Activated naive CD4-positive, alpha-beta T cell treated with anti-CD3 and anti-CD28 coated beads, Interleukin-2, amount 50 U/mL, for 24 hours (primary cell): ENCODE results near the gene MT1F.

Experiments used
- H3K27ac Mint-ChIP-seq: one replicate; pipeline ENCODE4 v1.8.0; 2021; ENCODE audit warnings: mild to moderate bottlenecking, mixed read lengths
- H3K27me3 Mint-ChIP-seq: one replicate; pipeline ENCODE4 v1.8.0; 2021; ENCODE audit warnings: mixed read lengths
- H3K36me3 Mint-ChIP-seq: one replicate; pipeline ENCODE4 v1.8.0; 2021; ENCODE audit warnings: mixed read lengths
- H3K4me1 Mint-ChIP-seq: one replicate; pipeline ENCODE4 v1.8.0; 2021; ENCODE audit warnings: mixed read lengths
- H3K4me3 Mint-ChIP-seq: one replicate; pipeline ENCODE4 v1.8.0; 2021; ENCODE audit warnings: mild to moderate bottlenecking, mixed read lengths
- H3K9me3 Mint-ChIP-seq: one replicate; pipeline ENCODE4 v1.8.0; 2021; ENCODE audit warnings: mixed read lengths

Gene MT1F

DNA sequence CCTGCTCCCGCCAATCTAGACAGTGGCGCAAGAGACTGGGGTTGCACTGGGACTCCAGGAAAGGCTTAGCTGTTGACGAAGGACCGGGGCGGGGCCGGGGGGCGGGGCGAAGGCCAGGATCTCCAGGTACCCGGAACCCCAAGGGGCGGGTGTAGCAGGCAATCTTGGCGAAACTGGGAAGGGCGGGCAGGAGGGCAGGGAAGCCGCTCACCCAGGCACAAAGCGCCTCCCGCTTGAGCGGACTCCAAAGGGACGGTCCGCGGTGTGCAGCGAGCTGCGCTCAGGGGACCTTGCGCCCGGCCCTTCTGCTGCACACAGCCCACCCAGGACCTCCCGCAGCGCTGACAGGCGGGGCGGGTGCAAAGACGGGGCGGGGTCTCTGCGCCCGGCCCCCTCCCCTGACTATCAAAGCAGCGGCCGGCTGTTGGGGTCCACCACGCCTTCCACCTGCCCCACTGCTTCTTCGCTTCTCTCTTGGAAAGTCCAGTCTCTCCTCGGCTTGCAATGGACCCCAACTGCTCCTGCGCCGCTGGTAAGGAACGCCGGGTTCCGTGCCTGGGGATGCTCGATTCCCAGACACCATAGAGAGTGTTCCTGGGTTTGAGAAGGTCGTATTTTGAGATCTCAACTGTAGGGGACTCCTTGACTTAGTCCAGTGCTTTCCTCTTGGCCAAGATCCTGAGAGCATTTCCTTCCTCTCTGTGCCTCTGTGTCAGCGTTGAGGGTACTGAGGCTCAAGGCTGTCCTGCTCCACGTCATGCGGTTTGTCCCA, at the start of gene MT1F:
Gene MT1F, plus strand, starts transcription at position 405 of the 772 bp plus-strand sequence. Its CDS starts 100 bp downstream, at position 505.
- peaks cover 36% of the 10 kb centered on the region for H3K4me1 Mint-ChIP-seq
- H3K36me3 Mint-ChIP-seq = no peaks in the 10 kb centered on the region
- peak within 1 kb of the TSS; percentile 96 for H3K4me3 Mint-ChIP-seq
- H3K9me3 Mint-ChIP-seq = no peaks in the 10 kb centered on the region
- H3K27me3 Mint-ChIP-seq = no peaks in the 10 kb centered on the region
- peak within 1 kb of the TSS; percentile 84 for H3K27ac Mint-ChIP-seq

DNA sequence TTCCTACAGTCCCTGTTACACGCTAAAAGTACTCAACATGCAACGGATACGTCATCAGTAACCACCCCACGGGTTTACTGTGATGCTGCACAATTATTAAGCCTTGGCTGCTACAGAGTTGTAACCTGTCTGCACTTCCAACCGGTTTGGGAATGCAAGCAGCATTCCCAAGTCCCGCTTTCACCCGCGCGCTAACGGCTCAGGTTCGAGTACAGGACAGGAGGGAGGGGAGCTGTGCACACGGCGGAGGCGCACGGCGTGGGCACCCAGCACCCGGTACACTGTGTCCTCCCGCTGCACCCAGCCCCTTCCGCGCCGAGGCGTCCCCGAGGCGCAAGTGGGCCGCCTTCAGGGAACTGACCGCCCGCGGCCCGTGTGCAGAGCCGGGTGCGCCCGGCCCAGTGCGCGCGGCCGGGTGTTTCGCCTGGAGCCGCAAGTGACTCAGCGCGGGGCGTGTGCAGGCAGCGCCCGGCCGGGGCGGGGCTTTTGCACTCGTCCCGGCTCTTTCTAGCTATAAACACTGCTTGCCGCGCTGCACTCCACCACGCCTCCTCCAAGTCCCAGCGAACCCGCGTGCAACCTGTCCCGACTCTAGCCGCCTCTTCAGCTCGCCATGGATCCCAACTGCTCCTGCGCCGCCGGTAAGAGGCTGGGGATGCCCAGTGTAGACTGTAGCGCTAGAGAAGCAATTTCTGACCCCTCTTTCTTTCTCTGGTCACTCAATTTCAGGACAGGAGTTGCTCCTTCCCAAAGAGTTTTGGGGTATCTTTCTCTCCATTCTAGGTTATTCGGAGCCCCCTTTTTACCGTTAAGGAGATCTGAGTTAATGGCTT, 49.5 kb upstream of the MT1F start, which contains the start of gene MT2A:
Gene MT2A, plus strand, starts transcription at position 542 of the 833 bp plus-strand sequence. Its CDS starts 72 bp downstream, at position 614.
- Mint-ChIP-seq H3K4me1 (peaks cover 52% of the 10 kb centered on the region), H3K4me3 (peak within 1 kb of the TSS; percentile 92), H3K27me3 (no peaks in the 10 kb centered on the region), H3K27ac (peak within 1 kb of the TSS; percentile 95), H3K9me3 (no peaks in the 10 kb centered on the region), H3K36me3 (no peaks in the 10 kb centered on the region)

DNA sequence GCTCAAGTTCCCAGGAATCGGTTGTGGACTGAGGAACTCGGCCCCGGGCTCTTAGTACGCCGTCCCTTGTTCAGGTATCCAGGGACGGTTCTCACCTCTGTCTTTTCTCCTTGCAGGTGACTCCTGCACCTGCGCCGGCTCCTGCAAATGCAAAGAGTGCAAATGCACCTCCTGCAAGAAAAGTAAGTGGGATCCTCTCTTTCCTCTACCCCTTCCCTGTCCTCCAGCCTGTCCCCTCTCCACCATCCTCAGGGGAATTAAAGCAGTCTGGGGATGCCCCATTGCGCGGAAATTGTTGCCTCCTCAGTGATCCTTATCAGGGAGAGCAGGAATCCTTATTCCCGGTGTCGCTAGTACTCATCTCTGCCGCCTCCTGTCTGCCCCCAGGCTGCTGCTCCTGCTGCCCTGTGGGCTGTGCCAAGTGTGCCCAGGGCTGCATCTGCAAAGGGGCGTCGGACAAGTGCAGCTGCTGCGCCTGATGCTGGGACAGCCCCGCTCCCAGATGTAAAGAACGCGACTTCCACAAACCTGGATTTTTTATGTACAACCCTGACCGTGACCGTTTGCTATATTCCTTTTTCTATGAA, 48.8 kb upstream of the MT1F start:
- H3K9me3 Mint-ChIP-seq = no peaks in the 10 kb centered on the region
- peak overlapping the region; percentile 92 for H3K4me3 Mint-ChIP-seq
- peak overlapping the region; percentile 95 for H3K27ac Mint-ChIP-seq
- H3K36me3 Mint-ChIP-seq = no peaks in the 10 kb centered on the region
- no peaks in the 10 kb centered on the region for H3K27me3 Mint-ChIP-seq
- peaks cover 60% of the 10 kb centered on the region for H3K4me1 Mint-ChIP-seq

DNA sequence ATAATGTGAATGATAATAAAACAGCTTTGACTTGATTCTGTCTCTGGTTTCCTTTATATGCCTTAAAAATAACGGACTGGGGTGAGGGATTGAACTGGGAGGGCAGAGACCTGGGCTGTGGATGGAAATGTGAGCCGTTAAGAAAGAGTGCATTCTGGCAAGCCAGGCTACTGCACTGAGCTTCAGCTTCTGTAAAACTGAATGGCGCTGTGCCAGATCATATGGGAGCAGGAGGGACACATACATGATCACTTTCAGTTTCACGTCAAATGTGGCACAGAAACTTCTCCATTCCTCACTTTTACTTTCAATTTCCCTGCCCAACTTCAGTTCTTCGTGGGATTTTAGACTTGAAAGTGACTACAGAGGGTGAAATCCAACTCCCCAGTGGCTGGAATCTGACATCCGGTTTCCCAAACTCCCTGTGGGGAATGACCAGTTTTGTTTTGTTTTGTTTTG, 48.3 kb upstream of the MT1F start:
- Mint-ChIP-seq H3K9me3 (no peaks in the 10 kb centered on the region), H3K4me1 (peaks cover 65% of the 10 kb centered on the region), H3K4me3 (peak overlapping the region; percentile 92), H3K27ac (peak overlapping the region; percentile 95), H3K36me3 (no peaks in the 10 kb centered on the region), H3K27me3 (no peaks in the 10 kb centered on the region)

DNA sequence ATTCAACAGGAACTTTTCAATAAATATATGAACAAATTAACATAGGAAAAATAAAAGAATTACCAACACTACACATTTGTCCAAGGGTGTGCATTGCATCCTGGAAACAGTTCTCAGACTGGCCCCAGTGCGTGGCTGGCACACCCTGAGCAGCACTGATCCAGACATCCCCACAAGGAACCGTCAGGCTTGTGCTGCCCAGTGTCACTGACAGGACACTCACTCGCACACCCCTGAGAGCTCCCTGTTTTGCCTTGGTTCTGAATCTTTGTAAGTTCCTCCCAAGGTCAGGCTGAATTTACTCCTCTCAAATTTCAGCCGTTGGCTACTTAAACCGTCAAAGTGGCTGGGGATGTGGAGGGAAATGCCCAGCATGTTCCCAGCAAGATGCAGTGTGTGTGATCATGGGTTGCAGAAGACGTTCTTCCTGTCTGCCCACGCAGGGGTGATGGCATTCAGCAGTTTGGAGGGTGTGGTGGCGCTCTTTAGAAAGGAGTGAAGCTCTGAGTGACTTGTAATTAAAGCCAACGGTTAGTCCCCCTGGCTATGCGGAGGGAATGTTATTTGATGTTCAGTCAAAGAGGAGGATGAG, 47.6 kb upstream of the MT1F start:
- H3K4me1 Mint-ChIP-seq = peaks cover 70% of the 10 kb centered on the region
- H3K9me3 Mint-ChIP-seq = no peaks in the 10 kb centered on the region
- no peaks in the 10 kb centered on the region for H3K36me3 Mint-ChIP-seq

DNA sequence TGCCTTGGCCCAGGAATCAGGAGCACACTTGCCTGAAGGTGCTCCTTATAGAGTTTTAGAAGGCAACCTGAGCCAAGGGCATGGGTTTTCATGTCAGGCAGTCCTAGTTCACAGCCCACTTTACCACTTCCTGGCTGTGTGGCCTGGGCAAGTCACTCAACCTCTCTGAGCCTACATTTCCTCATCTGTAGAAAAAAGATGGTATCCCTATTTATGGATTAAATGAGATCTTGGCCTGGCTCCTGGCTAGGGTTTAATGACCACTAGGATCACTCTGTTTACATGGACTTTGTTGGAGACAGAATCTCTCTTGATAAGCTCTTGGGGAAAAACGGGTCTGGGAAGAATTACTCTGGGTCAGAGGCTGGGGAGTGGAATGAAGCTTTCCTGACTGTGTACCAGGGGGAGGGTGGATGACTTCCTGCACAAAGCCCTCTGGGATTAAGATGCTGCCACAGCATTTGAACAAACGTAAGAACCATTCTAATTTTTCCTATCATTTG, 47.1 kb upstream of the MT1F start:
- H3K27ac Mint-ChIP-seq = peak overlapping the region; percentile 95
- H3K9me3 Mint-ChIP-seq = no peaks in the 10 kb centered on the region
- no peaks in the 10 kb centered on the region for H3K27me3 Mint-ChIP-seq
- H3K36me3 Mint-ChIP-seq = no peaks in the 10 kb centered on the region
- peak overlapping the region; percentile 92 for H3K4me3 Mint-ChIP-seq
- H3K4me1 Mint-ChIP-seq = peaks cover 74% of the 10 kb centered on the region

More for the DNA sequence above, 47.6 kb upstream of the MT1F start:
- Mint-ChIP-seq H3K4me3 (peak overlapping the region; percentile 92), H3K27me3 (no peaks in the 10 kb centered on the region), H3K27ac (peak overlapping the region; percentile 95)

DNA sequence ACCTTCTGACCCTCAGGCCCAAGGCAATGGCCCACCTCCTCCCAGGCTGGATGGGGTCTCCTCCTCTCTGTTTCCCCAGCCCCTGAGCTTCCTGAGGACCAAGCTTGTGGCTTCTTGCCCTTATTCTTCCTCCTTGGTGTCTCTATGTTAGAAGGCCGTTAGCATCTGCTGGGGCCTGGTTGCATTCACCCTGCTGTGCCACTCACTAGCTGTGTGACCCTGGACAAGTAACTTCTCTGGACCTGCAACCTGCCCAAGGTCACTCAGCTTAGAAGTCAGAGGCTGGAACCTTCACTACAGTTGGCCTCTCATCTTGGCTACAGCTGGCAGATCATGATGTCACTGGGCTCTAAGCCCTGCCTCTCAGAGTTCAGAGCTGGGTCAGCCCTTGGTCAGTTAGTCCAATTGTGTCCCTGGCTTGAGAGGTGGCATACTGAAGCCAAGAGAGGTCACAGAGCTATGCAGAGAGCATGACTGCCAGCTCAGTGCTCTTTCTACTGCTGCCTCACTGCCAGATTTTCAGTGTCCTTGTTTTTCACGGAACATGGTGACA, 46.4 kb upstream of the MT1F start:
- no peaks in the 10 kb centered on the region for H3K27me3 Mint-ChIP-seq
- H3K36me3 Mint-ChIP-seq = no peaks in the 10 kb centered on the region
- no peaks in the 10 kb centered on the region for H3K9me3 Mint-ChIP-seq
- H3K4me3 Mint-ChIP-seq = peak overlapping the region; percentile 64
- H3K27ac Mint-ChIP-seq = peak overlapping the region; percentile 95
- peaks cover 70% of the 10 kb centered on the region for H3K4me1 Mint-ChIP-seq

DNA sequence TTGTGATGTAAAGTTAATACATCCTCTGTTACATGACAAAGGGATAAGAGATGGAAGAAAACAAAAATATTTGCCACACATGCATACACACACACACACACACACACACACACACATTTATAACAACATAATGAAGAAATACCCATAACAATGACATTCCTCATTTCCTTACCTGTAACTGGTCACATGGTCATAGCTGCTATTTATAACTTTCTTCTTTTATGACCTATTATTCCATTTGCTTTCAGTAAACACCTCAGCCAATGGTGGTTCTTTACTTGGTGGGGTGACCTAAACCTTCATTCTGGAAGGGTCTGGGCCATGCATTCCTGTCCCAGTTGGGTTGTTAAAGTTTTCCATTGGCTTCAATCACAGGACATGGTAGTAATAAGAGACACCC, 44.1 kb upstream of the MT1F start:
- no peaks in the 10 kb centered on the region for H3K9me3 Mint-ChIP-seq
- no peaks in the 10 kb centered on the region for H3K36me3 Mint-ChIP-seq
- H3K4me3 Mint-ChIP-seq = peak overlapping the region; percentile 16
- peak overlapping the region; percentile 42 for H3K27ac Mint-ChIP-seq
- H3K4me1 Mint-ChIP-seq = peaks cover 63% of the 10 kb centered on the region
- H3K27me3 Mint-ChIP-seq = peaks cover 3% of the 10 kb centered on the region

DNA sequence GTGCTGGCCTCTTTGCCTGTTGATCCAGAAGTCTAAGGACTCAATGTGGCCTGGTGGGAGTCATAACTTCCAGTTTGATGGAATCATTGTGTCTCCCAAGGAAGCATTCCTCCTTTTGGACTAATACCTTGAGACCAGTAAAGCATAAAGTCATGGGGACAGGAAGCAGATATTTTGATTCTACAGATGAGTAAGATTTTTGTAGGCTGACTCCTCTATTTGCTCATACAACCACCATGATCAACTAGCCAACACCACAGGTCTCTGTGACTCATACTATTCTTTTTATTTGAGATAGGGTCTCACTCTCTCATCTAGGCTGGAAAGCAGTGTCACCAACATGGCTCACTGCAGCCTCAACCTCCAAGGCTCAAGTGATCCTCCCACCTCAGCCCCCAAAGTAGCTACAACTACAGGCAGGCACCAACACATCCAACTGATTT, 43.2 kb upstream of the MT1F start:
- H3K27me3 Mint-ChIP-seq = peaks cover 3% of the 10 kb centered on the region
- no peaks in the 10 kb centered on the region for H3K36me3 Mint-ChIP-seq
- H3K4me1 Mint-ChIP-seq = peaks cover 59% of the 10 kb centered on the region
- H3K4me3 Mint-ChIP-seq = no peak overlapping the region
- H3K9me3 Mint-ChIP-seq = no peaks in the 10 kb centered on the region
- H3K27ac Mint-ChIP-seq = peak overlapping the region; percentile 60

DNA sequence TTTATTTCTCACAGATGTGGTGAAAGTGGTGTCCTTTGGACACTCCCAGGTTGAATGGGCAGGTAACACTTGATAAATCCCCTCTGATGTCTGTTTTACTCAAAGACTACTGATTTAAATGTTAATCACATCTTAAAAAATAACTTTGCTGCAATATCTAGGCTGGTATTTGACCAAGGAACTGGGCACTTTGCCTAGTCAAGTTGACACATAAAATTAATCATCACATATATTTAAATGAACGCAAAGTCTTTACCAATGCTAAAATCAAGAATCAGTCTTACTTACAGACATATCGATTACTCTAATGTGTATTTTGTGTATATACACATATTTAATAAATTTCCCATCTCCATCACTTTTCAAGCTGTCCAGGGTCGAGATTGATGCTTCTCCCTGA, 42.4 kb upstream of the MT1F start:
- Mint-ChIP-seq H3K36me3 (no peaks in the 10 kb centered on the region), H3K9me3 (no peaks in the 10 kb centered on the region), H3K27ac (no peak overlapping the region), H3K4me1 (peaks cover 54% of the 10 kb centered on the region), H3K27me3 (peaks cover 3% of the 10 kb centered on the region), H3K4me3 (no peak overlapping the region)

DNA sequence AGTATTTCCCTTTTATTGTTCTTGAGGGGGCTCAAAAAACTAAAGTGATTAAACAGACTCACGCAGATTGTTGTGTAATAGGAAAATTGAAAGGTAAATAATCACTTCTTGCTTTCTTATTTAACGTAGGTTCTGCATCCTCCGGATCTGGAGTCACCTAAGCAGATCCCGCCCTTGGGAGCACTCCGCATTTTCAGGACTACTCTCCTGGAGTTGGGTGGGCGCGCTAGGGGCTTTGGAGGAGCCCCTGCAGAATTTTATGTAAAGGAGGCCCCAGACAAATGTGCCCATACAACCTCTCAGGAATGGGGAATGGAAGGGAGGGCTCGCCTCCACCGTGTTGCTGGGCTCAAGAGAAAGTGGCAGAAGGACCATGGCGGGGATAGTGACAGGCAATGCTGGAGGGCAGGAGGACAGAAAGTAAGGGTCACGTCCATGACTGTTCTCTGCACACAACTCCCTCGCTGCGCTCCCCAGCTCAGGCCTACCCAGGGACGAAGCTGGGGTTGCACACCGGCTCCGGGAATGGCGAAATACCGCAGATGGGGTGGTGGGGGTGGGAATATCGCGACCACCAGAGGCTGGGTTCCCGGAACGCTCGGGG, 41.0 kb upstream of the MT1F start:
- Mint-ChIP-seq H3K4me3 (peak overlapping the region; percentile 62), H3K4me1 (peaks cover 41% of the 10 kb centered on the region), H3K27me3 (peaks cover 3% of the 10 kb centered on the region), H3K9me3 (no peaks in the 10 kb centered on the region), H3K27ac (peak overlapping the region; percentile 4), H3K36me3 (no peaks in the 10 kb centered on the region)

DNA sequence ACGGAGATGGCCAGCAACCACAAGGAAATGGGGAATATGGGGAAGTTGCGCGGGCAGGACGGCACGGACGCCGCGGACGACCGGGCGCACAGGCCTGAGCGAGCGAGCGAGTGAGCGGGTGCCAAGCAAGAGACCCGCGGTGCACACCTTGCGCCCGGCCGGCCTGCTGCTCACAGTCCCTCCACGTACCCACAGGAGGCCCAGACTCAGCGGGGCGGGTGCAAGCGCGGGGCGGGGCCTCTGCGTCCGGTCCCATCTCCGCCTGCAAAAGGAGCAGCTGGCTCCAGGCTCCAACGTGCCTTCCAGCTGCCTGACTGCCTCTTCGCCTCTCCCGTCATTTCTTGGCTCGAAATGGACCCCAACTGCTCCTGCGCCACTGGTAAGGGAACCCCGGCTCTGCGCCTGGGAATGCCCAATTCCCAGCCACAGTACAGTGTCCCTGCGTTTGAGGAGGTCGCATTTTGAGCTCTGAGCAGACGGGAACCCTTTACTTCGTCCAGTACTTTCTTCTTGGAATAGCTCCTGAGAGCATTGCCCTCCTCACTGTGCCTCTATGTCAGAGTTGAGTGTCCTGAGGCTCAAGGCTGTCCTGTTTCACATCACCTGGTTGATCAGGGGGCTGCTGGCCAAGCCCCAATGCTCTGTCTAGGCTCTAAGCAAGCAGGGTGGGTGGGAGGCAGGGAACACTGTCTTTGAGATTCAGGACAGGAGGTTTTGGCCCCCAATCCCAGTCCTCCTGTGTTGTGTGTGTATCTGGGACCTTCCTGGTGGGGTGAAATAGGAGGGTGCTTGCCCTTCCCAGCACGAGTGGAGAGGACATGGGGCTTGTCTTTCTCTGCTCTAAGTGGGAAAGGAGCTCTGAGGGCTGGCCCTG, 40.3 kb upstream of the MT1F start:
- Mint-ChIP-seq H3K27me3 (peaks cover 3% of the 10 kb centered on the region), H3K4me1 (peaks cover 38% of the 10 kb centered on the region), H3K27ac (no peak overlapping the region), H3K9me3 (no peaks in the 10 kb centered on the region), H3K36me3 (no peaks in the 10 kb centered on the region), H3K4me3 (peak overlapping the region; percentile 76)

DNA sequence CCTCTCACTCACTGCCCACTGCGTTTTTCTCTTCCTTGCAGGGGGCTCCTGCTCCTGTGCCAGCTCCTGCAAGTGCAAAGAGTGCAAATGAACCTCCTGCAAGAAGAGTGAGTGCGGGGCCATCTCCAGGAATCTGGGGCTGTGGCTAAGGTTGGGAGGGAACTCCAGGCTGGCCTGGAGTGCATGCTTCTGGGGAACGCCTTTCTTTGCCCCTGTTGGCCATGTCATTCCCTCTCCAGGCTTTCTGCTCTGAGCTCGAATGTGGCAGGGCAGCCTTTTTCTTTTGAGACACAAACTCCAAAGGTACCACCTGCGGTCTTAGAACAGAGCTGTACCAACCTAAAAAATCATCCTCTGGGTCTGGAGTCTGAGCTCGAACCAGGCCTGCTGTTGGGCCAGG, 39.6 kb upstream of the MT1F start:
- peaks cover 3% of the 10 kb centered on the region for H3K27me3 Mint-ChIP-seq
- no peaks in the 10 kb centered on the region for H3K36me3 Mint-ChIP-seq
- no peak overlapping the region for H3K27ac Mint-ChIP-seq
- H3K4me3 Mint-ChIP-seq = no peak overlapping the region
- peaks cover 33% of the 10 kb centered on the region for H3K4me1 Mint-ChIP-seq
- no peaks in the 10 kb centered on the region for H3K9me3 Mint-ChIP-seq
